ENCODE data around the gene KCNH2.

KCNH2 gene

DNA sequence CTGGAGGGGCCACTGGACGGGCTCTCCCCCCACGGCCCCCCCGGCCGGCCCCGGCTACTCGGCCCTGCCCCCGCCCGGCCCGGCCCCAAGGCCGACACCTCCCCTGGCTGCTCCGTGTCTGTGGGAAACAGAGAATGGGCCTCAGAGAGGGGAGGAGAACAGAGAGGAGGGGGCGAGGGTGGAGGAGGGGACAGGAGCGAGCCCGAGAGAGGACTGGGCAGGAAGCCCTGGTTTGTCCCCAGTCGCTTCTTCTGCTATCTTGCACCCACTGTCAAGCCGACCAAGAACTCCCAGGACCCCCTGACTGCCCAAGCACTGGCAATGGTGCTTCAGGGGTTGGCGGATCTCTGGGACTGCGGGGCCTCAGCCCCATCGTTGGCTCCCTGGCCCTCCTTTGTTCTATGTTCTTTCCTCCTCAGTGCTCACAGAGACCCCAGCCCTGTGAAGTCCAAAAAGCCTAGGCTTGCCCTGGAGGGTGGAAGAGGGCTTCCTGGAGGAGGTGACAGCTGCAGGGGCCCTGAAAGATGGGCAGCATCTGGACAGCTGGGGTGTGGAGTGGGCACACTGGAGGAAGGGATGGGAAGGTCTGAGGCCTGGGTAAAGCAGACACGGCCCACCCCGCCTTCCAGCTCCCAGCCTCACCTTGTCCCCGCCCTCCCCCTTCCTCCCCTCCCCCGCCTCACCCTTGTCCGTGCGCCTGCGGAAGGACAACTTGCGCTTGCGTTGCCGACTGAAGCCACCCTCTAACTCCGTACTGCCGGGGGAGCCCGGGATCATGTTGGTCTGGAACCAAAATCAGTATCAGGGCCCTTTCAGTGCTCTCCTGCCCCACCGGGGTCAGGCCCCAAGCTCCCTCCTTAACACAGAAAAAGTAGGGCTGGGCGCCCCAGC is 30.1 kb downstream of the KCNH2 start:
- DNase-seq, result no peak

DNA sequence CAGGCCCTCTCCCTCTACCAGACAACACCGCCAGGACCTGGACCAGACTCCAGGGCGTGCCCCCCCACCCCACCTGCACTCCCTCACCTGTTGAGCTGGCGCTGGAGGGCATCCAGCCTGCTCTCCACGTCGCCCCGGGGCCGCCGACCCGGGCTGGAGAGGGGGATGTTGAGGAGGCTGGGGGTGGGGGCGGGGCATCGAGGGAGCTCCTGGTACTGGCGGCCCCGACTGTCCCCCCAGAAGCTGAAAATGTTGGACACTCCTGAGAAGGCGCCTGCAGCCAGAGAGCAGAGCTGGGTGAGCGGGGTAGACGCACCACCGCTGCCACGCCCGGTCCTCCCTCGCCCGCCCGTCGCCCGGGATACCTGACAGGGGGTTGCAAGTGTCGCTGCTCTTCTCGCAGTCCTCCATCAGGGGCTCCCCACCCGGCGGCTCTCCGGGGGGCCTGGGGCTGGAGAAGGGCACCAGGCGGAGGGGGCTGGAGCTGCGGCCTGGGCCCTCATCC is 30.8 kb downstream of the KCNH2 start:
- no peak for DNase-seq

DNA sequence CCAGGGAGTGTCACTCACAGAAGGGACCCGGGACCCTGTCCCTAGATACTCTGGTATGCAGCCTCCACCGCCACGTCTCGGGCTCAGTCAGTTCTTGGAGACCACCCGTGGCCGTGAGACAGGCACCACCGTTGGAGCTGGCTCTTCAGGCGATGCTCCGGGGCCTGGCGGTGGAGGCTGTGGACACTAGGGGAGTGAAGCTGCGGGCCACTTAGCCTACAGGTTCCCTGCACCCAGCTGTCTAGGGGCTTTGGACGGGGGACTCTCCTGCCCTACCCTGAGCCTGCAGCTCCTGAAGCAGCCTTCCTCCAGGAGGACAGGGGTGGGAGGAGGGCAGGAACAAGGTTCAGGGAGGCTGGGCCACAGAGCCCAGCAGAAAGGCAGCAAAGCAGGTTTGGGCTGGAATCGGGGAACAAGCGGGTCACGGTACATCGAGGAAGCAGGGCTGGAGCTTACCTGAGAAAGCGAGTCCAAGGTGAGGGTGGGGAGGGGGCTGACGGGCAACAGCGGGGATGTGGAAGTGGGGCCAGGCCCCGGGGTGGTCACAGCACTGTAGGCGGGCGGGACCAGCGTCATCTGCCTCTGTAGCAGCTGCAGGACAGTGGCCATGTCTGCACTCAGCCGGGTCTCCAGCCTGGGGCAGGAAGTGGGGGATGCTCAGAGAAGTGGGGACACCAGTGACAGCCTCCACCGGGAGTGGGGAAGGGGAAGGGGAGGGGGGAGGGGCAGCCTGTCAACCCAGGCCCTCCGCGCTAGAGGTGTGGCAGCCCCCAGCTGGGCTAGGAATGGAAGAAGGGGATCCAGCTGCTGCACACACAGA is 31.5 kb downstream of the KCNH2 start:
- DNase-seq, result no peak

DNA sequence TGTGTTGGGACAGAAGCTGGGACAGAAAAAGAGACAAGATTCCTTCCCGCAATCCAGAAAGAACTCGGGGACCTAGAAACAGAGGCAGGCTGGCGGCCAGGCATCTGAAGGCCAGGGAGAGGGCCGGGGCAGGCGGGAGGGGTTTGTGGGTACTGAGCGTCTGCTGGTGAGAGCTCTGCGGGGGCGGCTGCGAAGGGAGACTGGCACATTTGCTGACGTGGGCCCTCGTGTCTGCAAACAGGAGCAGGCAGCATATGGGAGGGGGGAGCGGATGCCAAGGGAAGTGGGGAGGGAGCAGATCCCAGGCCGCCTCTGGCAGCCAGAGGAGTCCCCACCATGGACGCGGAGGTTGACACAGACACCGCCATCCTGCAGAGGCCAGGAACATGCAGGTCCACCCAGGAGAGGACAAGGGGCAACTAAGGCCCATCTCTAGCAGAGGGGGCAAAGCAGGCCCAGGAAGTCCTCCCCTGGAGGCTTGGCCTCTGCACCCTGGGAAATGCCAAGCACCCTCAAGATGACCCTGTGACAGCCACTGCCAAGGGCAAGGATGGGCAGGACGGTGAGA is 32.2 kb downstream of the KCNH2 start:
- no peak for DNase-seq

DNA sequence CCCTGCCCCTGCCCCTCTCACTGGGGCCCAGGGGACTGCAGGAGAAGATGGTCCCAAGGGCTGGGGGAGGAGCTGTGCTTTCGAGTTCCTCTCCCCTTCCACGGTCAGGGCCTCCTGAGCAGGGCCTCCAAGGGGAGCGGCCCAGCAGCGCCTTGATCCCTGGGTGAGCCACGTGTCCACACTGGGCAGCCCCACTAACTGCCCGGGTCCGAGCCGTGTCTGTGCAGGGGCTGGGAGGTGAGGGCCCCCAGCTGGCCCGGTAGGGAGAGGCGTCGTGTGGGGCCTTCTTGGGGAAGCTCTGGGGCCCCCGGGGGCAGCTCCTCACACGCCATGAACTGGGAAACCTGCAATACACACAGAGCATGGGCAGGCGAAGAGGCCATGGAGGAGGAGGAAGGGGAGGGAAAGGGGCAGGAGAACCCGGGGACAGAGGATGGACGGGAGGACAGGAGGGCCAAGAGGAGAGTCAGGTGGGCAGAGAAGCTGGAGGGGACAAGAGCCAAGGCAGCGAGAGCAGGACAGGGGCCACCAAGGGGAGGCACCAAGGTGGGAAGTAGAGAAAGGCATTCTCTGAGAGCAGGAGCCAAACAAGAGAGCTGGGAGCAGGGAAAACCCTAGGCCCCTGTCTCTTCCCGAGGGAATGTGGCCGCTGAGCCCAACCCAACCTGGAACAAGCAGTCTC is 32.8 kb downstream of the KCNH2 start:
- no peak for DNase-seq

DNA sequence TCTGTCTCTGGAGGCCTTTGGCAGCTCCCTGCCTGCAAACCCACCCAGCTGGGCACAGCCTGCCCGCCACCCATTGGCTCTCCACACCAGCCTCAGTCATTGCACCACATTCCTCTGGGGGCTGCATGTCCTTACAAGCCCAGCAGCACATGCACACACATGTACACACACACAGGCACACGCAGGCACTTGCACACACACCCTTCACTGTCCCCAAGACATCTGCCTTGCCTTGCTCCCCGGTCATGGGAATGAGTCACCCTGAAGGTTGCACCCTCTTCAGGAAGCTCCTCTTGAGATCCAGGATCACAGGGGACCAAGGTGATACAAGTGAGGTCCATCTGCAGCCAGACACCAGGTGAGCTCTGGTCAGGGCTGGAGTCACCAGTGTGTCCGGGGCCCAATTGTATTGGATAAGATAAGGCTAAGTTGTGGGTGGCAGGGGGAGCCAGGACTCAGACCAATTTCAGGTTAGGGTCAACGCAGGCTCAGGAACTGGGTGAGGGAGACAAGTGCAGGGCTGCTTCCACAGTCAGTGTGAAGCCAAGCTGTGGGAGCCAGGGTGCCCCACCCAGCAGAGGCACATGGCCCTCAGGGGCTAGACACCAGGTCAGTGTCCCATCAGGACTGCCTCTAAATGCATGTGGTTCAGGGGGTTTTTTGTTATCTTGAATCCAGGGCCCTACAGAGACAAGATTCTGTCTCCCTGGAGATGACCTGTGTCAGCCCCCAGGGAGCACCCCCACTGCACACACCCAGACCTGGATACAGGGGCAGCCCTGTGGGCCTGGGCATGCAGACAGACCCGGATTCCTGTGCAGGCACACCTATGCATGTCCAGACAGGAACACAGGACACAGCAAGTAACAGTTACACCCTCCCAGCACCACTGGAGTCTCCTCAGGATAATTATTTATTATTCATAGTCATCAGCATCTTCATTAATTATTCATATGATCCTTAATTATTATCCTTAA is 33.8 kb downstream of the KCNH2 start:
- no peak for DNase-seq

DNA sequence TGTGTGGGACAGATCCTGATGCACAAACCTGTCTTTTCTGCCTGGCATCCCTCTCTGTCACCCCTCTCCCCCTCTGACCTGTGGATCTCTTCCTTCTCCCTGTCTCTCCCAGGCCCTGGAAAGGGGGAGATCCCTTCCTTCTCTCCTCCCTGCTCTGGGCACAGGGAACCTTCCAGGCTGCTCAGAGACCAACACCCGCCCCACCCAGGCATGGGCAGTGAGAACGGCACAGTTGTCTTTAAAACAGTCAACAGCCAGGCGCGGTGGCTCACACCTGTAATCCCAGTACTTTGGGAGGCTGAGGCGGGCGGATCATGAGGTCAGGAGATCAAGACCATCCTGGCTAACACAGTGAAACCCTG is 34.7 kb downstream of the KCNH2 start:
- no peak for DNase-seq

DNA sequence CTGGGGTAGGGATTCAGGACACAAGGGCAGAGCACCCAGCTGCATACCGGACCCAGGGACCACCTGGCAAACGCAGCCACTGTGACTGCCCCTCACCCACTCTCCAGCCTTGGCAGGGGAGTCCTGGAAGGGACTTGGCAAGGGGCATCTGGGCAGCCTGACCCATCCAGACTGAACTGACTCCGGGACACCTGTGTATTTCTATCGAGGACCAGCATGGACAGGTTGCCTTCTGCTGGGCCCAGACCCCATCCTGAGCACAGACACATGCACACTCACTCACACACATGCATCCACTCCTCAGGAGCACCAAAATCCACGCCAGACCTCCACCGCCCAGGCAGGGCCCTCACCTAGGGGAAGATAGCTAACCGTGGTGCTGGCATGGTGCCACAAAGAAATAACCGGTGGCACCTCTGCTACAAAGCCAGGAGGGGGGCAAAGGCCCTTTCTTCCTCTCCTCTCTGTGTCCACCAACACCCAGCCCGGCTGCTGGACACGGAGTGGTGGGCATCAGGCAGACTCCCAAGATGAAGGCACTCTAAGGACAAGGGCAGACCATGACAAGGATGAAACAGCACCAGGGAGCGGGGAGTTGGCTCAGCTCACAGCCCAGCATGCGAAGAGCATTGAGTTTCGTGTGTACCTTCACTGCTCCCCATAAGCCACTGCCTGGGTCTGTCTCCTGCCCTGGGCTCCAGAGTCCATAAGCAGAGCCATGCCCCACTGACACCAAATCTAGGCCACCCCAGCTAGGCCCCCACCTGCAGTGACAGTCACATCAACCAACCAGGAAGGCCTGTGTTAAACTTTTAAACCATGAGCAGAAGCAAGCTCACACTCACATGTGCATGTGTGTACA is 35.3 kb downstream of the KCNH2 start:
- DNase-seq, result no peak

DNA sequence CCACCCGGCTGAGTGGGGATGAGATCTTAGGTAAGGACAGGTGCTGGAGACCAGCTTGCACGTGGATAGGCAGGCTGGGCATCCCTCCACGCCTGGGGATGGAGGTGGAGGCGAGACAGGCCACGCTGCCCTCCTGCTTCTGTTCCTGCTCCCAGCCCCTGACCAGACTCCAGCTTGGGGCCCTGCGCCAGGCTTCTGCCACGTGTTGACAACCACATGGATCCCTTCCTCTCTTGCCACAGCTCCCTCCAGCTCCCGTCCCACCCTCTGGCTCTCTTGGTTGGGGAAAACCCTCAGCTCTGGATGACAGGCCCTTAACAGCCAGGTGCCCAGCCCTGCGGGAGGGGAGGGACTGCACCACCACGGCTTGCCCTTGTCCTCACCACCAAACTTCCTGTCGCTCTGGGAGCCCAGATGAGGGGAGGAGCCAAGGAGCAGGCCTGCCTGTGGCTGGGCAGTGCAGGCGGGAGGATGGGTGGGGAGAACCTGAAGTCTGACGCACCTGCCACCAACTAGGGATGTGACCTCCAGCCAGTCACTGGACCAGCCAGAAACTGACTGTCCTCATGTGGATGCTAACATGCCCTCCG is 36.0 kb downstream of the KCNH2 start:
- DNase-seq, result no peak

DNA sequence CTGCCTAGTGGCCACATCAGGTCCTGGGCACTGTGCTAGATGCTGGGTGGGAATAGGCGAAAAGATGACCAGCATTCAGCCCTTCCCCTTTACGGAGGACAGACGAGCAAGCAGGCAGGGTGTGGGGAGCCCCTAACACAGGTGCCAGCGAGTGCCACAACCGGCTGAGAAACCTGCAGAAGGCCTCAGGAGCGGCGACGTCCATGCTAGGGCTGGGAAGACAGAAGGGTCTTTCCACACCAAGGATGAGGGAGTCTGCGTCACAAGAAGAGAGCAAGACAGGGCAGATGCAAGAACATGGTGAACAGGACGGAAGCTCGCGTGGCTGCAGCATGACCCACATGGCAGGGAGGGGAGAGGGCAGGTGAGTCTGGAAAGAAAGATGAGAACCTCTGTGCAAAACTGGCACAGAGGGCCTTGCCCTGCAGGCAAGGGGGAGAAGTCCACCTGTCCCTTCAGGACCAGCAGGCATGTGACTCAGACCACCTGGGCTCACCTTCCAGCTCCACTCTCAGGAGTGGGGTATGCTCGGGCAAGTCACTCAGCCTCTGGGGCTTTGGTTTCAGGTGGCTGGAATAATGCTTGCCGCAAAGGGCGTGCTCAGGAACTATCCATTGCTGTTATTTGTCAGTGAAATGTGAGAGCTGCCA is 36.6 kb downstream of the KCNH2 start:
- no peak for DNase-seq

DNA sequence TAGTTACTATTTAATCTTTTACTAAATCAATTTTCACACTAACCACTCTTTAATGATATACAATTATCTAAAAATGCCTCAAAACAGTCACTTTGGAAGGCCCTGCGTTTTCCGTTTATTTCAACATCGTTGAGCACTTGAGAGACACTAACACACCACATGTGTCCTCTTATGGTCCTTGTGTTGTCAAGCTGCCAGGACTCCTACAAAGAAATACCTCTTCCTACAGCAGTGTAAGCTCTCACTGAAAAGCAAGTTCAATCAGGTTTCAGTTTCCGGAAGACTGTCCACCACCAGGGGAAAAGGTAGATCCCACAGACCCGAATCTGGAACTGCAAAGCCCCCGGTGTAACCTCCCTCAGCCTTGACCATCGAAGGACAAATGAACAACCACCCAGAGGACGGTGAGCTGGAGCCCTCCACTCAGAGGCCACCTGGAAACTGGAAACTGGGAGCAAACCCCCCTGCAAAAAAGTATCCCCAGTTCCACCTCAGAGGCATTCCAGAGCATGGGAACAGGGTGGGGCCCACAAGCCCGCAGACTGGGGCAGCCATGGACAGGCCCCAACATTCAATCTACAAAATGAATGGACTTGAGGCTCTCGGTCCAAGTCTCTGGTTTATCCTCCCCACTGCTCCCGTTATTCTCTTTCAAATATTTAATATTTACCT is 37.6 kb downstream of the KCNH2 start:
- no peak for DNase-seq

DNA sequence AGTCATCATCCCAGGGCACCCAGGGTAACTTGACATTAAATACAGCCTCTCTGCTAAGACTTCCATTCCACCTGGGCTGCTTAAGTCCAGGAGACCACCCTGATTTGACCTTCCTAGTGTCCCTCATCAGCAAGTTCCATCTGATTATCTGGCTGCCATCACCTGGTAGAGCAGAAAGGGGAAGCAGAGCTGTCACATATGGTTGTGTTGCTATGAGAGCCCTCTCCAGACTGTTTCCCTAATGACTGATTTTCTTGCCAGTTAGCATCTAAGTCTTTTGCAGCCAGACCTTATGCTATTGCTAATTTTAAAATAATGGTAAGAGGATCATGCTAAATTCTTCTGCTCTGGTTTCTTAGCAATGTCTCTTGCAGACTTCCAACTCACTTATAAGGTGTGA is 38.7 kb downstream of the KCNH2 start:
- no peak for DNase-seq

DNA sequence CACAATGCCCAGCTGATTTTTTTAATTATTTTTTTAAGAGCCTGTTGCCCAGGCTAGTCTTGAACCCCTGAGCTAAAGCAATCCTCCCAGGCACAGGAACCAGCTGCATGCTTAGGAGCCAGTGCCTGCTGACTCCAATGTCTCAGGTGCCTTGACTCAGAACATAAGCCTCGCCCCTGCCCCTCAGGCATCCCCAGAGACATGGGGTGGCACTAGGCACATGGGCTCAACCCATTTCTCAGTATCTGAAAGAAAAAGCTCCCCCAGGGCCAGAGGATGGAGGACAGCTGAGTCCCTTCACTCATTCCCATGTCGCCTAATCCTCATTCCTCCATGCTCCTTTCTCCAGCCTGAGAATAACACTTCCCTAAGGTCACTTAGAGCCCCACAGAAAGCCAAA is 39.1 kb downstream of the KCNH2 start:
- DNase-seq, result no peak

DNA sequence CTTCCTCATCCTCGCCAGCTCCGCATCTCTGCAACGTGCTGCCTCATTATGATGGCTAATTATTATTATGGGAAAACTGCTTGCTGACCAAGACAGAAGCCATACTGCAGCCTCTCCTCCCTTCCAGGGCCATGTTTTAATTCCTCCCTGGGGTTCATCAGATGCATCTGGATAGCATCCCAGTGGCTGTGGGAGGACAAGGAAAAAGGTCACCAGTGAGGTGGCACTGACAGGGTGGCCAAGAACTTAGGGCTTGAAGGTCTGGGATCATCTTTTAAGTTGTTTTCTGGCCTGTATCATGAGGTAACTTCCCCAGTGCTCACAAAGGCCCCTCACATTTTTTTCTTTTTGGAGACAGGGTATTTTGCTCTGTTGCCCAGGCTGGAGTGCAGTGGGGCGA is 39.6 kb downstream of the KCNH2 start:
- no peak for DNase-seq

DNA sequence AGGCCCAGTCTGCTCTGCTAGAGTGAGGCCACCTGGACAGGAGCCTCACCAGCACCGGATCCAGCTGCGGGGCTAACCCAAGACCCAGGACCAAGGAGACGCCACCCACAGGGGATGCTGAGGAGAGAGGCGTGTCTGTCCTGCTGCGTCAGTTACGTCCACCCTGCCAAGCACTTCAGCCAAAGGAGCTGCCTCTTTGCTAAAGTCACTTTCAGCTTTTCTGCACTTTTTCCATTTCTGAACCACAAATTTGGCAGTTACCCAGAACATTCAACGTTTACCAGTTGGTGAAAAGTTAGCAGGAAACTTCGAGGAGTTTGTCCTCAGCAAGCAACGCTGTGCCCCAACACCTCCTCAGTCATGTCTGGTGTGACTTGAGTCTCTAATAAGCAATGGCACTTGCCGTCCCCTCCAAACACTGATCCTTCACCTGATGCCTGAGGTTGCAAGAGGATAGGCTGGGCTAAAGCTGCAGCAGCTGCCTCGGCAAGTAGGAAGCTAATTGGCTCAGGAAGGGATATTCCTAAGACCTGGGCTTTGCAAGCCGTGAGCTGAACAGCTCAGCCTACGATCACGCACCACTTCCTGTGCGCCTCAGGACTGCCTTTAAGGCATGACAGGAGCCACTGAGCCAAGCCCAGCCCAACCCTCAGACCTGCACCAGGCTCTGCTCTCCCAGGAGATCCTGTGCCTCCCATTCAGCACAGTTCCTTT is 40.1 kb downstream of the KCNH2 start:
- peak; percentile 12 for DNase-seq

DNA sequence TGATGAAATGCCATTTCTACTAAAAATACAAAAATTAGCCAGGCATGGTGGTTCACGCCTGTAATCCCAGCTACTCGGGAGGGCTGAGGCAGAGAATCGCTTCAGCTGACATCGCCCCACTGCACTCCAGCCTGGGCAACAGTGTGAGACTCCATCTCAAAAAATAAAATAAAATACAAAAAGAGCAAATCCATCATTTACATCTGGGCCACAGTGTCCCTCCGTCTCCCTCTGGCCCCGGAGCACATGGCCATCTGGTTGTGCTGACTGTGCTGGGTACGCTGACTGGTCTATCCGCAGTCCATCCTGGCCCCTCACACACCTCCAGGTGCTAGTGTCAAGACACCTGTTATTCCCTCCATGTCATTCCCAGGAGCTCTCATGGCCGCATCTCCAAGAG is 42.1 kb downstream of the KCNH2 start:
- no peak for DNase-seq

DNA sequence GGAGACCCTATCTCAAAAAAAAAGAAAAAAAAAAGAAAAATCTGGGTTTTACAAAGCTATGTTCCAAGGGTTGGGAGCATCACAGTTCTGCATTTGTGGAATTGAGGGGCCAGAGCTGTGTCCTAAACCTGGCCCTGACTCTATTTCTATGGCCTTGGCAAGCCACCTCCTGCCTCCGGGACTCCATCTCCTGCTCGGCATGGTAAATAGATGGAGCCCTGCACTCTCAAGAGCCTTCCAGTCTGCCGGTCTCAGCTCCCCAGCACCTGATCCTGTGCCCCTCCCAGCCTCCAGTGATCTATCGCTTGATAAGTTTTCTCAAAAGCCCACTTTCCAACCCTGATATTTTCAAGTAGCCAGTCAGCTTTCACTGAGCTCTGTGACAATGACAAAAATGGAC is 43.0 kb downstream of the KCNH2 start:
- no peak for DNase-seq

DNA sequence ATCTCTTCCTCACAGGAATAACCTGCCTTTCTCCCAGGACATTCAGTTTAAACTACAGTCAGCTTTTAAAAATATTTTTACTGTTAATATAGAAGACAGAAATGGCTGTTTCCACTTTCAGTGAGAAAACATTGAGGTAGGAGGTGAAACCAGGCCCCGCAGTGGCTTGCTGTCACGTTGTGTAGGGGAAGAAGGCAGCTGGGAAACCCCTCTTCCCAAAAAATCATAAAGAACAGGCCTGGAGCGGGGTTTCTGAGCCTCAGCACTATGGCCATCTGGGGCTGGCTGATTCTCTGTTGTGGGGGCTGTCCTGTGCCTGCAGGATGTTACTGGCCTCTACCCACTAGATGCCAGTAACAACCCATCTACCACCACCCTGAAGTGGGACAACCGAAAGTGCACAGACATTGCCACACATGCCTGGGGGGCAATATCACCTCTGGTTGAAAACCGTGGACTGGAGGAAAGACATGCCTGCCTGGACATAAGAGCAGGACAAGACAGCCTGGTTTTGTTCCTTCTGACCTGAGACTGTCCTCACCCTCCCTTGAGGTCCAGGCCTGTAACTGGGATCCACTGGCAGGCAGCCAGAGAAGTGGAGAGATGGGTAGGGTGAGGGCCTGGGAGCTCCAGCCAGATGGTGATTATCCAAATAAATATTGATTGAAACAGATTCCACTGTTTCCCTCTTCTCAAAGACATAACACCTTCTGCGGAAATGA is 43.9 kb downstream of the KCNH2 start:
- DNase-seq, result no peak

Data from fibroblast of skin of right biceps (primary cell).